Mesenchymal stem cell (in vitro differentiated cells and primary cell): Measurements from ENCODE around the gene TMEM176B.

Experiments
- DNase-seq: peaks from one replicate; pipeline ENCODE4 v3.0.0-alpha.2; 2013
- H2AFZ ChIP-seq: one replicate; pipeline ENCODE4 v1.6.1; 2013; ENCODE audit warnings: low read depth, mild to moderate bottlenecking, control low read depth, inconsistent platforms, low read length, moderate library complexity
- H2AK5ac ChIP-seq: 2 replicates; pipeline ENCODE4 v1.6.1; 2013; ENCODE audit warnings: low read length, moderate library complexity, mild to moderate bottlenecking, inconsistent platforms; ENCODE audit not compliant: severe bottlenecking
- H2BK120ac ChIP-seq: one replicate; pipeline ENCODE4 v1.6.1; 2013; ENCODE audit warnings: low read depth, mild to moderate bottlenecking, inconsistent platforms, low read length, moderate library complexity
- H2BK12ac ChIP-seq, 2 experiments: one replicate each; pipeline ENCODE4 v1.6.1; 2013; ENCODE audit warnings: inconsistent platforms in 2 of 2, low read length in 2 of 2, mild to moderate bottlenecking in 2 of 2, moderate library complexity in 2 of 2, control low read depth in 1 of 2
- H2BK15ac ChIP-seq: one replicate; pipeline ENCODE4 v1.6.1; 2013; ENCODE audit warnings: mild to moderate bottlenecking, low read depth, inconsistent platforms; ENCODE audit not compliant: poor library complexity, severe bottlenecking
- H2BK5ac ChIP-seq: 2 replicates; pipeline ENCODE4 v1.6.1; 2013; ENCODE audit warnings: low read depth, mild to moderate bottlenecking, low read length, control low read depth, inconsistent platforms; ENCODE audit not compliant: poor library complexity, severe bottlenecking
- H3K14ac ChIP-seq, 2 experiments: one replicate each; pipeline ENCODE4 v1.6.1; 2013; ENCODE audit warnings: inconsistent platforms in 2 of 2, low read length in 2 of 2, control low read depth in 1 of 2, mild to moderate bottlenecking in 1 of 2, moderate library complexity in 1 of 2
- H3K18ac ChIP-seq, 2 experiments: one replicate each; pipeline ENCODE4 v1.6.1; 2013; ENCODE audit warnings: inconsistent platforms in 2 of 2, low read length in 2 of 2, control low read depth in 1 of 2, low read depth in 1 of 2, mild to moderate bottlenecking in 1 of 2
- H3K23ac ChIP-seq, 2 experiments: one replicate each; pipeline ENCODE4 v1.6.1; 2013; ENCODE audit warnings: inconsistent platforms in 2 of 2, low read length in 2 of 2, mild to moderate bottlenecking in 2 of 2, moderate library complexity in 2 of 2, control low read depth in 1 of 2
- H3K27ac ChIP-seq: 2 replicates; pipeline ENCODE4 v1.5.1; 2013; ENCODE audit warnings: mild to moderate bottlenecking, moderate library complexity, low read length, control low read depth, inconsistent platforms; ENCODE audit not compliant: poor library complexity, severe bottlenecking
- H3K27me3 ChIP-seq, 2 experiments: 2 replicates each; pipeline versions ENCODE4 v1.6.1 to v1.7.0; 2013; ENCODE audit warnings: low read length in 2 of 2, mild to moderate bottlenecking in 2 of 2, moderate library complexity in 2 of 2, control low read depth in 1 of 2, inconsistent platforms in 1 of 2; ENCODE audit not compliant: control insufficient read depth in 1 of 2, insufficient read depth in 1 of 2
- H3K36me3 ChIP-seq, 2 experiments: 2 replicates each; pipeline versions ENCODE4 v1.6.1 to v1.7.0; 2013; ENCODE audit warnings: low read length in 2 of 2, control low read depth in 1 of 2, inconsistent platforms in 1 of 2, low read depth in 1 of 2, mild to moderate bottlenecking in 1 of 2; ENCODE audit not compliant: insufficient read depth in 2 of 2, control insufficient read depth in 1 of 2
- H3K4ac ChIP-seq, 2 experiments: one replicate each; pipeline ENCODE4 v1.6.1; 2013; ENCODE audit warnings: inconsistent platforms in 2 of 2, low read length in 2 of 2, mild to moderate bottlenecking in 2 of 2, moderate library complexity in 2 of 2, control low read depth in 1 of 2, low read depth in 1 of 2
- H3K4me1 ChIP-seq: 2 replicates; pipeline ENCODE4 v1.6.1; 2013; ENCODE audit warnings: low read depth, low read length, control low read depth; ENCODE audit not compliant: control insufficient read depth, insufficient read depth
- H3K4me2 ChIP-seq: 2 replicates; pipeline ENCODE4 v1.6.1; 2013; ENCODE audit warnings: low read length, mild to moderate bottlenecking, inconsistent platforms; ENCODE audit not compliant: poor library complexity, severe bottlenecking
- H3K4me3 ChIP-seq, 2 experiments: 2 replicates each; pipeline versions ENCODE4 v1.5.1 to v1.7.0; 2013; ENCODE audit warnings: low read length in 2 of 2, mild to moderate bottlenecking in 2 of 2, control low read depth in 1 of 2, low read depth in 1 of 2; ENCODE audit not compliant: insufficient read depth in 1 of 2
- H3K79me1 ChIP-seq: replicated peaks from 2 replicates; pipeline ENCODE4 v1.6.1; 2013; ENCODE audit warnings: mild to moderate bottlenecking, control low read depth, low read length, inconsistent platforms; ENCODE audit not compliant: poor library complexity, severe bottlenecking
- H3K9ac ChIP-seq: 2 replicates; pipeline ENCODE4 v1.7.0; 2013; ENCODE audit warnings: mild to moderate bottlenecking, low read length, moderate library complexity
- H3K9me3 ChIP-seq: 2 replicates; pipeline ENCODE4 v1.7.0; 2013; ENCODE audit warnings: mild to moderate bottlenecking, low read length; ENCODE audit not compliant: control insufficient read depth
- H4K8ac ChIP-seq: one replicate; pipeline ENCODE4 v1.6.1; 2013; ENCODE audit warnings: inconsistent platforms, mild to moderate bottlenecking, low read length, moderate library complexity
- H4K91ac ChIP-seq: one replicate; pipeline ENCODE4 v1.6.1; 2013; ENCODE audit warnings: mild to moderate bottlenecking, low read length, inconsistent platforms
- WGBS: methylation state at CpG from one replicate; pipeline ENCODE4 v1.1.7; 2013; ENCODE audit warnings: mixed read lengths; 5-methylcytosine and 5-hydroxymethylcytosine counted together

TMEM176B gene

DNA sequence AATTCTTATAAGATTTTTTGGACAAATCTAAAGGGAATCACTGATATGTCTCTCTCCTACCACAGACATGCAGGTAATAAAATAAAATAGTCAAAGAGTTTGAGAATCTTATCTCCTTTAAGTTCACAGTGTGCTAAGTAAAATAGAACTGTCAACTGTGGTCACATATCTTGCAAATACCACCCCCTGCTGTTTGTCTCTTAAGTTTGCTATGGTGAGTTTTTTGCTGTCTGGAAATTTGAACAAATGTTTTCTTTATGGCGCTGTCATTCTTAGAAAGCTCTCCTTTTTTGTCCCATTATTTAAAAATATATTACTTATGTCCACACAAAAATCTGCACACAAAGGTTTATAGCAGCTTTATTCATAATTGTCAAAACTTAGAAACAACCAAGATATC lies 43.3 kb downstream of the TMEM176B start:
- no peak for DNase-seq

DNA sequence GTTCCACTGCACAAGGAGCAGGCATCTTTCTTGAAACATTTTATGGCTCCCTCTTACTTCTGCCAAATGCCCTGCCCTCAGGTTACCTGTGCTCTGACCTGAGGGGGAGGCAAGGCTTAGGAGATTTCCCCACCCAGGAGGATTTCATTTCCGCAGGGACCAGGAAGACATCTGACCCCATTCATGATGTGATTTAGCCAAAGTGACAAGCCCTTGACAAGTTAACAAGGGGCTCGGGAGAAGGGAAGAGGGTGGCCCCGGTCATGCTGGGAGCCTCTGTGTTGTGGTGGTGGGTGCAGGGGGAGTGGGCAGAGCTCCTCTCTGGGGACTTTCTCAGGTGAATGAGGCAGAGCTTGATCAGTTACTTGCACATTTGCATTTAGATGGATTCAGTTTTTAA lies 44.0 kb downstream of the TMEM176B start:
- DNase-seq = no peak

More for the DNA sequence above, 43.3 kb downstream of the TMEM176B start:
- Histone ChIP-seq H4K8ac (no peak overlapping the region), H2AFZ (no peak overlapping the region), H3K79me1 (no peaks in the 10 kb centered on the region), H3K4me1 (no peaks in the 10 kb centered on the region), H2BK5ac (no peak overlapping the region), H2AK5ac (no peak overlapping the region), H2BK12ac (no peak overlapping the region), H3K4ac (no peak overlapping the region), H2BK15ac (no peak overlapping the region), H3K36me3 (no peaks in the 10 kb centered on the region), H2BK120ac (no peak overlapping the region), H3K27ac (no peak overlapping the region), H4K91ac (no peak overlapping the region), H3K4me2 (no peak overlapping the region), H3K4me3 (no peak overlapping the region), H3K27me3 (no peaks in the 10 kb centered on the region), H3K14ac (no peak overlapping the region), H3K23ac (no peak overlapping the region), H3K18ac (no peak overlapping the region), H3K9ac (no peak overlapping the region), H3K9me3 (no peaks in the 10 kb centered on the region)
- no CpG with 5 or more reads among the region's 1 CpG for WGBS

DNA sequence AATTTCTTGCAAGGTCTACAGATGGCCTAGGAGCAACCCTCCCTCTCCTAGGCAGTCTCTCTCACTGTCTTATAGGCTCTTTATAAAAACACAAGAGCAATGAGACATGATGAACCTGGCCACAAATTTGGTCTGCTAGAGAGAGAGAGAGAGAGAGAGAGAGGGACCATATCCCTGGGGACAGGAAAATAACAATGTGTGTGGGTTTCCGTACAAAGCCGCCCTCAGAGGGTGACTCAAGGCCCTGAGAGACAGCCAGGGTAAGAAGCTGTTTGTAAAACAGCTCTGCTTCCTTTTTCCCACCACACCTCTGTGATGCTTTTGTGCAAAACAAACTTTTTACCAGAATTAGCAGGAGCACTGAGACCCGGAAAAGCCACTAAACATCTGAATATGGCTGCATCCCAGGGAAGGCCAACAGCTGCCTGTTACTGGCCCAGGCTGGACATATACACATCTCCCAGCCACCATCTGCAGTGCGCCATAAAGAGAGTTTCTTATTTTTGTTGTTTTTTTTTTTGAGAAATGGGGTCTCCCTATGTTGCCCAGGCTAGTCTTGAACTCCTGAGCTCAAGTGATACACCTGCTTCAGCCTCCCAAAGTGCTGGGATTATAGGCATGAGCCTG lies 44.6 kb downstream of the TMEM176B start:
- Histone ChIP-seq H3K27me3 (no peaks in the 10 kb centered on the region), H3K4me2 (no peak overlapping the region), H3K18ac (no peak overlapping the region), H2AK5ac (no peak overlapping the region), H3K9me3 (no peaks in the 10 kb centered on the region), H3K27ac (no peak overlapping the region), H2BK120ac (no peak overlapping the region), H2AFZ (no peak overlapping the region), H3K23ac (no peak overlapping the region), H3K4me3 (no peak overlapping the region), H2BK5ac (no peak overlapping the region), H4K91ac (no peak overlapping the region), H2BK12ac (no peak overlapping the region), H3K9ac (no peak overlapping the region), H3K14ac (no peak overlapping the region), H2BK15ac (no peak overlapping the region), H3K79me1 (no peaks in the 10 kb centered on the region), H3K4me1 (no peaks in the 10 kb centered on the region), H3K36me3 (no peaks in the 10 kb centered on the region), H4K8ac (no peak overlapping the region), H3K4ac (no peak overlapping the region)
- WGBS = 76% methylated on average over 4 of the region's 4 CpGs
- DNase-seq = no peak

More for the DNA sequence above, 44.0 kb downstream of the TMEM176B start:
- H3K4me3 ChIP-seq = no peak overlapping the region
- WGBS = 76% methylated on average over 3 of the region's 3 CpGs
- H4K91ac ChIP-seq = no peak overlapping the region
- H3K9me3 ChIP-seq = no peaks in the 10 kb centered on the region
- no peak overlapping the region for H2BK12ac ChIP-seq
- H3K4ac ChIP-seq = no peak overlapping the region
- no peak overlapping the region for H4K8ac ChIP-seq
- H3K36me3 ChIP-seq = no peaks in the 10 kb centered on the region
- no peaks in the 10 kb centered on the region for H3K27me3 ChIP-seq
- H2AK5ac ChIP-seq = no peak overlapping the region
- H3K23ac ChIP-seq = no peak overlapping the region
- H3K14ac ChIP-seq = no peak overlapping the region
- no peak overlapping the region for H3K18ac ChIP-seq
- H3K9ac ChIP-seq = no peak overlapping the region
- H2BK15ac ChIP-seq = no peak overlapping the region
- H2BK5ac ChIP-seq = no peak overlapping the region
- no peak overlapping the region for H3K27ac ChIP-seq
- no peak overlapping the region for H3K4me2 ChIP-seq
- no peaks in the 10 kb centered on the region for H3K4me1 ChIP-seq
- H2BK120ac ChIP-seq = no peak overlapping the region
- no peak overlapping the region for H2AFZ ChIP-seq
- H3K79me1 ChIP-seq = no peaks in the 10 kb centered on the region

DNA sequence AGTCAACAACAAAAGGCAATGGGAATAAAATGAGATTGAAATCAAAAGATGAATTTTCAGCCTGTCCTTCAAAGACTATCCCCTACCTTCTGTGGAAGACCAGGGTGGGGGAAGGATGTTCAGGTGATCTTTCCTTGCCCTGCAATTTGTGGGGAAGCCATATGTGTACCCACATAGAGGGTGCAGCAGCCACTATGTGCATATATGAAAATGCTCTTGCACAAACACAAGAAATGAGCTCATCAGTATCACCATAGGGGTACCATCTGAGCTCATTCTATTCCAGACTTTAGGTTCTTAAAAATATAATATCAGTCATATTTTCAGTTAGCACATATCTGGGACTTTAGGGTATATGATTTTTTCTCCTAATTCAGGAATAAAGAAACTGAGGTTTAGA lies 45.2 kb downstream of the TMEM176B start:
- no peak for DNase-seq
- no peak overlapping the region for H2BK120ac ChIP-seq
- no peaks in the 10 kb centered on the region for H3K9me3 ChIP-seq
- H3K14ac ChIP-seq = no peak overlapping the region
- no peak overlapping the region for H3K18ac ChIP-seq
- no peak overlapping the region for H3K4ac ChIP-seq
- no peak overlapping the region for H3K27ac ChIP-seq
- no peak overlapping the region for H2AK5ac ChIP-seq
- H2AFZ ChIP-seq = no peak overlapping the region
- H3K79me1 ChIP-seq = no peaks in the 10 kb centered on the region
- no peak overlapping the region for H2BK15ac ChIP-seq
- no peak overlapping the region for H3K9ac ChIP-seq
- H4K8ac ChIP-seq = no peak overlapping the region
- no peaks in the 10 kb centered on the region for H3K27me3 ChIP-seq
- H3K23ac ChIP-seq = no peak overlapping the region
- H3K4me3 ChIP-seq = no peak overlapping the region
- H3K4me1 ChIP-seq = no peaks in the 10 kb centered on the region
- H3K36me3 ChIP-seq = no peaks in the 10 kb centered on the region
- H2BK12ac ChIP-seq = no peak overlapping the region
- no peak overlapping the region for H2BK5ac ChIP-seq
- no peak overlapping the region for H4K91ac ChIP-seq
- no peak overlapping the region for H3K4me2 ChIP-seq
